ENCODE results near the gene CCDC154. TPM values are rescaled to one million over a fixed set of nuclear protein-coding genes. Genes with fewer than 3 reads are reported as not detected.
"Not testable (repeated sequence)": the region's sequence is repeated elsewhere in the genome, so short reads cannot be mapped to it uniquely, and the experiment has no call there.

The CCDC154 gene
- total RNA-seq, 1 donor from 2014 or later = under 0.01 TPM

GRCh38 chr16:1474082-1474795 is 29.9 kb upstream of the CCDC154 start:
- Histone ChIP-seq H3K4me3 (ENCODE audit: low read length in 3 of 3) (peak overlapping the region; percentile 85 to 89 (median 87)), H3K36me3 (ENCODE audit: control insufficient read depth in 3 of 3, insufficient read depth in 3 of 3, low read length in 3 of 3) (peaks cover 0 to 6% (median 0%) of the 10 kb centered on the region in 3 donors), H3K27ac (ENCODE audit: low read depth, low read length) (peak overlapping the region; percentile 93), H3K9me3 (ENCODE audit: control insufficient read depth in 3 of 3, low read length in 3 of 3) (no peaks in the 10 kb centered on the region), H3K4me1 (ENCODE audit: control insufficient read depth in 3 of 3, insufficient read depth in 3 of 3, low read length in 3 of 3) (peaks cover 18 to 42% (median 23%) of the 10 kb centered on the region in 3 donors), H3K9ac (ENCODE audit: low read depth in 1 of 3, low read length in 3 of 3) (peak overlapping the region; percentile 89 to 99 (median 96)), H3K27me3 (ENCODE audit: control insufficient read depth in 3 of 3, insufficient read depth in 3 of 3, low read length in 3 of 3) (no peaks in the 10 kb centered on the region)

GRCh38 chr16:1472974-1473373 is 28.6 kb upstream of the CCDC154 start:
- H3K9me3 ChIP-seq (ENCODE audit: control insufficient read depth in 3 of 3, low read length in 3 of 3) = no peaks in the 10 kb centered on the region
- no peaks in the 10 kb centered on the region for H3K27me3 ChIP-seq (ENCODE audit: control insufficient read depth in 3 of 3, insufficient read depth in 3 of 3, low read length in 3 of 3)
- no peak overlapping the region for H3K27ac ChIP-seq (ENCODE audit: low read depth, low read length)
- no peak overlapping the region for H3K9ac ChIP-seq (ENCODE audit: low read depth in 1 of 3, low read length in 3 of 3)
- H3K4me3 ChIP-seq (ENCODE audit: low read length in 3 of 3) = no peak overlapping the region
- peaks cover 0 to 6% (median 0%) of the 10 kb centered on the region in 3 donors for H3K36me3 ChIP-seq (ENCODE audit: control insufficient read depth in 3 of 3, insufficient read depth in 3 of 3, low read length in 3 of 3)
- H3K4me1 ChIP-seq (ENCODE audit: control insufficient read depth in 3 of 3, insufficient read depth in 3 of 3, low read length in 3 of 3) = peaks cover 18 to 42% (median 23%) of the 10 kb centered on the region in 3 donors

GRCh38 chr16:1471569-1472194 is 27.3 kb upstream of the CCDC154 start:
- Histone ChIP-seq H3K27ac (ENCODE audit: low read depth, low read length) (no peak overlapping the region), H3K4me1 (ENCODE audit: control insufficient read depth in 3 of 3, insufficient read depth in 3 of 3, low read length in 3 of 3) (peaks cover 18 to 47% (median 24%) of the 10 kb centered on the region in 3 donors), H3K27me3 (ENCODE audit: control insufficient read depth in 3 of 3, insufficient read depth in 3 of 3, low read length in 3 of 3) (no peaks in the 10 kb centered on the region), H3K36me3 (ENCODE audit: control insufficient read depth in 3 of 3, insufficient read depth in 3 of 3, low read length in 3 of 3) (peaks cover 0 to 6% (median 0%) of the 10 kb centered on the region in 3 donors), H3K9me3 (ENCODE audit: control insufficient read depth in 3 of 3, low read length in 3 of 3) (no peaks in the 10 kb centered on the region), H3K9ac (ENCODE audit: low read depth in 1 of 3, low read length in 3 of 3) (no peak overlapping the region), H3K4me3 (ENCODE audit: low read length in 3 of 3) (no peak overlapping the region)

- no peaks in the 10 kb centered on the region for H3K9me3 ChIP-seq (ENCODE audit: control insufficient read depth in 3 of 3, low read length in 3 of 3)
- peaks cover 16 to 45% (median 22%) of the 10 kb centered on the region in 3 donors for H3K4me1 ChIP-seq (ENCODE audit: control insufficient read depth in 3 of 3, insufficient read depth in 3 of 3, low read length in 3 of 3)
- H3K9ac ChIP-seq (ENCODE audit: low read depth in 1 of 3, low read length in 3 of 3) = peak overlapping the region in 2 of 3 donors; percentile 25 to 33
- no peaks in the 10 kb centered on the region for H3K27me3 ChIP-seq (ENCODE audit: control insufficient read depth in 3 of 3, insufficient read depth in 3 of 3, low read length in 3 of 3)
- no peak overlapping the region for H3K4me3 ChIP-seq (ENCODE audit: low read length in 3 of 3)
- peak overlapping the region; percentile 13 for H3K27ac ChIP-seq (ENCODE audit: low read depth, low read length)
- peaks cover 0 to 6% (median 0%) of the 10 kb centered on the region in 3 donors for H3K36me3 ChIP-seq (ENCODE audit: control insufficient read depth in 3 of 3, insufficient read depth in 3 of 3, low read length in 3 of 3)
Measured at GRCh38 chr16:1470481-1471251, 26.3 kb upstream of the CCDC154 start.

- H3K27me3 ChIP-seq (ENCODE audit: control insufficient read depth in 3 of 3, insufficient read depth in 3 of 3, low read length in 3 of 3) = no peaks in the 10 kb centered on the region
- no peak overlapping the region for H3K27ac ChIP-seq (ENCODE audit: low read depth, low read length)
- H3K9ac ChIP-seq (ENCODE audit: low read depth in 1 of 3, low read length in 3 of 3) = no peak overlapping the region
- H3K36me3 ChIP-seq (ENCODE audit: control insufficient read depth in 3 of 3, insufficient read depth in 3 of 3, low read length in 3 of 3) = peaks cover 0 to 6% (median 0%) of the 10 kb centered on the region in 3 donors
- H3K4me1 ChIP-seq (ENCODE audit: control insufficient read depth in 3 of 3, insufficient read depth in 3 of 3, low read length in 3 of 3) = peaks cover 12 to 40% (median 19%) of the 10 kb centered on the region in 3 donors
- H3K4me3 ChIP-seq (ENCODE audit: low read length in 3 of 3) = no peak overlapping the region
- H3K9me3 ChIP-seq (ENCODE audit: control insufficient read depth in 3 of 3, low read length in 3 of 3) = no peaks in the 10 kb centered on the region
Measured at GRCh38 chr16:1469693-1470201, 25.4 kb upstream of the CCDC154 start.

DNA sequence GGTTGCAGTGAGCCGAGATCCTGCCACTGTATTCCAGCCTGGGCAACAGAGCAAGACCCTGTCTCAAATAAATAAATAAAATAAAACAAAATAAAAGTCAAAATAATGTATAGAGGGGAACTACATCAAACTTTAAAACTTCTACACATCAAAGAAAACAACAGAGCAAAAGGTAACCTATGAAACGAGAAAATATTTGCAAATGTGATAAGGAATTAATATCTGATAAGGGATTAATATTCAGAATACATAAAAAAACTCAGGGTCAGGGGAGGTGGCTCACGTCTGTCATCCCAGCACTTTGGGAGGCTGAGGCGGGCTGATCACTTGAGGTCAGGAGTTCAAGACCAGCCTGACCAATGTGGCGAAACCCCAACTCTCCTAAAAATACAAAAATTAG is 24.8 kb upstream of the CCDC154 start:
- not testable (repeated sequence) for H3K9me3 ChIP-seq (ENCODE audit: control insufficient read depth in 3 of 3, low read length in 3 of 3); H3K4me3 ChIP-seq (ENCODE audit: low read length in 3 of 3); H3K9ac ChIP-seq (ENCODE audit: low read depth in 1 of 3, low read length in 3 of 3); H3K27ac ChIP-seq (ENCODE audit: low read depth, low read length); H3K36me3 ChIP-seq (ENCODE audit: control insufficient read depth in 3 of 3, insufficient read depth in 3 of 3, low read length in 3 of 3); H3K27me3 ChIP-seq (ENCODE audit: control insufficient read depth in 3 of 3, insufficient read depth in 3 of 3, low read length in 3 of 3)
- H3K4me1 ChIP-seq (ENCODE audit: control insufficient read depth in 3 of 3, insufficient read depth in 3 of 3, low read length in 3 of 3) = peaks cover 9 to 37% (median 17%) of the 10 kb centered on the region in 3 donors

DNA sequence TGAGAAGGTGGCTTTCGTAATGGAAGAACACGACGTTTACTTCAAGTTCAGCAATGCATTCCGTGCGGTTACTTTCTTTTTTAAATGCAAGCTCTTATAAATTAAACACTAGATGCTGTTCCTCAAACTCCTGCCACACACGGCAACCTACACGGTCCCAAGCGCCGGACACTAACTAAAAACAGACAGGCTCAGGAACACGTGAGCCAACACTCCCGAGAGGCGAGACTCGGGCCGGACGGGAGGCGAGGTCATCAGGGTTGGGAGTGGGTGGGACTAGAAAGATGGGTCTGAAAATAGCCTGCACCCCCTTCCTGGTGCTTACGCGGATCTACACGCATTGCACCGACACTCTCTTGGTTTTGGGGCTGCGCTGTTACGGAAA is 24.1 kb upstream of the CCDC154 start:
- Histone ChIP-seq H3K4me1 (ENCODE audit: control insufficient read depth in 3 of 3, insufficient read depth in 3 of 3, low read length in 3 of 3) (peaks cover 5 to 31% (median 11%) of the 10 kb centered on the region in 3 donors), H3K4me3 (ENCODE audit: low read length in 3 of 3) (no peak overlapping the region), H3K27me3 (ENCODE audit: control insufficient read depth in 3 of 3, insufficient read depth in 3 of 3, low read length in 3 of 3) (no peaks in the 10 kb centered on the region), H3K36me3 (ENCODE audit: control insufficient read depth in 3 of 3, insufficient read depth in 3 of 3, low read length in 3 of 3) (peaks cover 2 to 6% (median 4%) of the 10 kb centered on the region in 3 donors), H3K9ac (ENCODE audit: low read depth in 1 of 3, low read length in 3 of 3) (no peak overlapping the region), H3K27ac (ENCODE audit: low read depth, low read length) (no peak overlapping the region), H3K9me3 (ENCODE audit: control insufficient read depth in 3 of 3, low read length in 3 of 3) (no peaks in the 10 kb centered on the region)

GRCh38 chr16:1466968-1467521 is 22.7 kb upstream of the CCDC154 start:
- Histone ChIP-seq H3K9ac (ENCODE audit: low read depth in 1 of 3, low read length in 3 of 3) (no peak overlapping the region), H3K36me3 (ENCODE audit: control insufficient read depth in 3 of 3, insufficient read depth in 3 of 3, low read length in 3 of 3) (peaks cover 4 to 6% (median 5%) of the 10 kb centered on the region in 3 donors), H3K4me1 (ENCODE audit: control insufficient read depth in 3 of 3, insufficient read depth in 3 of 3, low read length in 3 of 3) (peaks cover 5 to 24% (median 8%) of the 10 kb centered on the region in 3 donors), H3K27me3 (ENCODE audit: control insufficient read depth in 3 of 3, insufficient read depth in 3 of 3, low read length in 3 of 3) (no peaks in the 10 kb centered on the region), H3K4me3 (ENCODE audit: low read length in 3 of 3) (no peak overlapping the region), H3K9me3 (ENCODE audit: control insufficient read depth in 3 of 3, low read length in 3 of 3) (no peaks in the 10 kb centered on the region), H3K27ac (ENCODE audit: low read depth, low read length) (no peak overlapping the region)

- no peaks in the 10 kb centered on the region for H3K27me3 ChIP-seq (ENCODE audit: control insufficient read depth in 3 of 3, insufficient read depth in 3 of 3, low read length in 3 of 3)
- H3K9me3 ChIP-seq (ENCODE audit: control insufficient read depth in 3 of 3, low read length in 3 of 3) = no peaks in the 10 kb centered on the region
- no peak overlapping the region for H3K4me3 ChIP-seq (ENCODE audit: low read length in 3 of 3)
- peaks cover 4 to 12% (median 9%) of the 10 kb centered on the region in 3 donors for H3K36me3 ChIP-seq (ENCODE audit: control insufficient read depth in 3 of 3, insufficient read depth in 3 of 3, low read length in 3 of 3)
- peaks cover 5 to 16% (median 5%) of the 10 kb centered on the region in 3 donors for H3K4me1 ChIP-seq (ENCODE audit: control insufficient read depth in 3 of 3, insufficient read depth in 3 of 3, low read length in 3 of 3)
- H3K9ac ChIP-seq (ENCODE audit: low read depth in 1 of 3, low read length in 3 of 3) = no peak overlapping the region
- H3K27ac ChIP-seq (ENCODE audit: low read depth, low read length) = no peak overlapping the region
Measured at GRCh38 chr16:1466054-1466453, 21.7 kb upstream of the CCDC154 start.
